Upper lobe of left lung (tissue), 4 donors: ENCODE measurements around the gene DNER.

Source experiments
- POLR2A ChIP-seq, 4 donors: fragments of 450-650 bp; IDR thresholded peaks; one replicate each; pipeline ENCODE4 v1.5.1; 2016 to 2017; ENCODE audit warnings: antibody characterized with exemption in 4 of 4, mild to moderate bottlenecking in 2 of 4
- TF ChIP-seq, protein P1 (sequence below), 6 experiments: fragments of 450-650 bp in 4 of 6; fragments of 200-600 bp in 2 of 6; sonication (generic) in 2 of 6; IDR thresholded peaks; one replicate each; pipeline ENCODE4 v1.5.1; 2016 to 2019; ENCODE audit warnings: antibody characterized with exemption in 6 of 6

DNA sequence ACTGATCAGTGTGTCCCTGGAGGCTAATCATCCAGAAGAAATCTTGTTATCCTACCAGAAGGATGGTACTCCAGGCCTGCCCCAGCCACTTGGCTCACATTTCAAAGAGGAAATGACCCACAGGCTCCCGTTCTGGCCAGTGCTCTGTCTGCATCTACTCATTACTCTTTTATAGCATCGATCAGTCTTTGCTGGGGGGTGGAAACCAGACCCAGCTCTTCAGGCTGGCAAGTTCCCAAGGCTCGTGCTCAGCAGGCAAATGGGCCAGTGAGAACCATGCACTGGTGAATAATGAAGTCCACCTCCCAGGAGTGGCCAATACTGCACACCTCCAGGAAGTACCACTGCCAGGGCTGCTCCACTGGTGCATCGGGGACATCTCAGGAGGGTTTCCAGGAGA lies 38.8 kb downstream of the DNER start:
- TF ChIP-seq, protein P1, sequence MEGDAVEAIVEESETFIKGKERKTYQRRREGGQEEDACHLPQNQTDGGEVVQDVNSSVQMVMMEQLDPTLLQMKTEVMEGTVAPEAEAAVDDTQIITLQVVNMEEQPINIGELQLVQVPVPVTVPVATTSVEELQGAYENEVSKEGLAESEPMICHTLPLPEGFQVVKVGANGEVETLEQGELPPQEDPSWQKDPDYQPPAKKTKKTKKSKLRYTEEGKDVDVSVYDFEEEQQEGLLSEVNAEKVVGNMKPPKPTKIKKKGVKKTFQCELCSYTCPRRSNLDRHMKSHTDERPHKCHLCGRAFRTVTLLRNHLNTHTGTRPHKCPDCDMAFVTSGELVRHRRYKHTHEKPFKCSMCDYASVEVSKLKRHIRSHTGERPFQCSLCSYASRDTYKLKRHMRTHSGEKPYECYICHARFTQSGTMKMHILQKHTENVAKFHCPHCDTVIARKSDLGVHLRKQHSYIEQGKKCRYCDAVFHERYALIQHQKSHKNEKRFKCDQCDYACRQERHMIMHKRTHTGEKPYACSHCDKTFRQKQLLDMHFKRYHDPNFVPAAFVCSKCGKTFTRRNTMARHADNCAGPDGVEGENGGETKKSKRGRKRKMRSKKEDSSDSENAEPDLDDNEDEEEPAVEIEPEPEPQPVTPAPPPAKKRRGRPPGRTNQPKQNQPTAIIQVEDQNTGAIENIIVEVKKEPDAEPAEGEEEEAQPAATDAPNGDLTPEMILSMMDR (IDR thresholded peaks at IDR 0.05) = no peak
- no peak for TF ChIP-seq POLR2A (IDR thresholded peaks at IDR 0.05)
